Uterus (tissue), 2 donors: ENCODE data around the gene FLT1.

ENCODE experiments used
- CTCF ChIP-seq, 4 experiments: fragments of 200-600 bp in 2 of 4; fragments of 450-650 bp in 2 of 4; sonication (generic) in 2 of 4; IDR thresholded peaks; one replicate each; pipeline ENCODE4 v1.5.1; 2016 to 2019; ENCODE audit warnings: antibody characterized with exemption in 4 of 4, mild to moderate bottlenecking in 2 of 4, moderate library complexity in 1 of 4
- POLR2A ChIP-seq, 2 donors: fragments of 450-650 bp; IDR thresholded peaks; one replicate each; pipeline ENCODE4 v1.6.1; 2016; ENCODE audit warnings: antibody characterized with exemption in 2 of 2, mild to moderate bottlenecking in 1 of 2, moderate library complexity in 1 of 2

- TF ChIP-seq CTCF (IDR thresholded peaks at IDR 0.05) (no peak), POLR2A (IDR thresholded peaks at IDR 0.05) (no peak)
Measured at GRCh38 chr13:28469316-28469715, 25.6 kb downstream of the FLT1 start.
